Naive B cell (primary cell): ENCODE measurements around the gene TBX20. TPM values are rescaled to one million over a fixed set of nuclear protein-coding genes. Genes with fewer than 3 reads are reported as not detected.
A peak's percentile ranks its signal among the peaks of the same experiment; 100 is the strongest.
"Not testable (repeated sequence)": the region's sequence is repeated elsewhere in the genome, so short reads cannot be mapped to it uniquely, and the experiment has no call there.

Experiments
- ATAC-seq, 2 donors: fragments of 150-1000 bp; cut with Tn5 transposase; 2 replicates each; pipeline ENCODE4 v1.10.0; 2021; ENCODE audit warnings: low read depth in 2 of 2, mild to moderate bottlenecking in 2 of 2, moderate library complexity in 2 of 2
- DNase-seq: peaks from one replicate; pipeline ENCODE4 v3.0.0; 2022
- H3K27ac Mint-ChIP-seq, 6 donors: one replicate each; pipeline ENCODE4 v1.8.0; 2020 to 2022; ENCODE audit warnings: mild to moderate bottlenecking in 6 of 6, mixed read lengths in 6 of 6, moderate library complexity in 5 of 6, inconsistent platforms in 2 of 6
- H3K27me3 Mint-ChIP-seq, 3 donors: one replicate each; pipeline ENCODE4 v1.8.0; 2021 to 2022; ENCODE audit warnings: mixed read lengths in 3 of 3, mild to moderate bottlenecking in 1 of 3
- H3K36me3 Mint-ChIP-seq, 2 donors: one replicate each; pipeline ENCODE4 v1.8.0; 2020 to 2022; ENCODE audit warnings: mixed read lengths in 2 of 2, inconsistent platforms in 1 of 2, mild to moderate bottlenecking in 1 of 2
- H3K4me1 Mint-ChIP-seq, 3 donors: one replicate each; pipeline ENCODE4 v1.8.0; 2020 to 2022; ENCODE audit warnings: mixed read lengths in 3 of 3, inconsistent platforms in 1 of 3, mild to moderate bottlenecking in 1 of 3, moderate library complexity in 1 of 3
- H3K4me3 Mint-ChIP-seq, 8 donors: one replicate each; pipeline ENCODE4 v1.8.0; 2020 to 2022; ENCODE audit warnings: mild to moderate bottlenecking in 8 of 8, mixed read lengths in 8 of 8, moderate library complexity in 8 of 8, inconsistent platforms in 2 of 8
- H3K9me3 Mint-ChIP-seq, 7 donors: one replicate each; pipeline ENCODE4 v1.8.0; 2020 to 2022; ENCODE audit warnings: mixed read lengths in 7 of 7, mild to moderate bottlenecking in 5 of 7, inconsistent platforms in 2 of 7, moderate library complexity in 1 of 7
- polyA plus RNA-seq, 6 donors: library from polyadenylated mRNA; unstranded; fragments of 300-500 nt; fragmentation: Illumina TruSeq; gene quantifications; one replicate each; pipeline ENCODE4 v1.2.3, GENCODE V29; 2021; ENCODE audit warnings: low read depth in 6 of 6

TBX20 gene
- polyA plus RNA-seq, 6 donors from 2014 or later = not detected

- DNase-seq, ATAC-seq, H3K27ac Mint-ChIP-seq, H3K36me3 Mint-ChIP-seq, H3K9me3 Mint-ChIP-seq: not testable (repeated sequence)
- peak overlapping the region in 7 of 8 donors; percentile 51 to 78 (median 70) for H3K4me3 Mint-ChIP-seq
- H3K27me3 Mint-ChIP-seq = peaks cover 13 to 34% (median 30%) of the 10 kb centered on the region in 3 donors
- H3K4me1 Mint-ChIP-seq = peaks cover 6 to 18% (median 10%) of the 10 kb centered on the region in 3 donors
Observed at GRCh38 chr7:35186751-35187150, 67.1 kb downstream of the TBX20 start.

GRCh38 chr7:35185908-35186731 is 67.8 kb downstream of the TBX20 start:
- peak overlapping the region in 7 of 8 donors; percentile 51 to 78 (median 70) for H3K4me3 Mint-ChIP-seq
- H3K36me3 Mint-ChIP-seq = no peaks in the 10 kb centered on the region
- no peaks in the 10 kb centered on the region for H3K9me3 Mint-ChIP-seq
- ATAC-seq (peak; percentile 30 to 32), DNase-seq (no peak)
- H3K27ac Mint-ChIP-seq = peak overlapping the region in 1 of 6 donors; percentile 15
- H3K27me3 Mint-ChIP-seq = peaks cover 13 to 34% (median 30%) of the 10 kb centered on the region in 3 donors
- peaks cover 6 to 18% (median 10%) of the 10 kb centered on the region in 3 donors for H3K4me1 Mint-ChIP-seq

- H3K27ac Mint-ChIP-seq, H3K36me3 Mint-ChIP-seq, DNase-seq, H3K9me3 Mint-ChIP-seq, ATAC-seq: not testable (repeated sequence)
- peak overlapping the region in 3 of 8 donors; percentile 39 to 57 (median 42) for H3K4me3 Mint-ChIP-seq
- peaks cover 6 to 18% (median 10%) of the 10 kb centered on the region in 3 donors for H3K4me1 Mint-ChIP-seq
- H3K27me3 Mint-ChIP-seq = peaks cover 13 to 34% (median 30%) of the 10 kb centered on the region in 3 donors
Observed at GRCh38 chr7:35185578-35185907, 68.4 kb downstream of the TBX20 start.

- peaks cover 10 to 34% (median 30%) of the 10 kb centered on the region in 3 donors for H3K27me3 Mint-ChIP-seq
Observed at GRCh38 chr7:35184961-35185360, 68.9 kb downstream of the TBX20 start.

GRCh38 chr7:35183873-35184503 is 69.9 kb downstream of the TBX20 start:
- peaks cover 9 to 34% (median 30%) of the 10 kb centered on the region in 3 donors for H3K27me3 Mint-ChIP-seq
- H3K27ac Mint-ChIP-seq = peak overlapping the region in 1 of 6 donors; percentile 64
- not testable (repeated sequence) for H3K9me3 Mint-ChIP-seq, DNase-seq, ATAC-seq, H3K4me3 Mint-ChIP-seq, H3K36me3 Mint-ChIP-seq
- H3K4me1 Mint-ChIP-seq = peaks cover 6 to 18% (median 10%) of the 10 kb centered on the region in 3 donors

More at GRCh38 chr7:35184961-35185360, 68.9 kb downstream of the TBX20 start:
- peak overlapping the region in 3 of 8 donors; percentile 12 to 42 (median 39) for H3K4me3 Mint-ChIP-seq
- not testable (repeated sequence) for H3K9me3 Mint-ChIP-seq, H3K36me3 Mint-ChIP-seq, H3K27ac Mint-ChIP-seq, ATAC-seq, DNase-seq
- peaks cover 6 to 18% (median 10%) of the 10 kb centered on the region in 3 donors for H3K4me1 Mint-ChIP-seq

- not testable (repeated sequence) for H3K9me3 Mint-ChIP-seq, ATAC-seq, H3K4me3 Mint-ChIP-seq, DNase-seq, H3K4me1 Mint-ChIP-seq, H3K27ac Mint-ChIP-seq, H3K36me3 Mint-ChIP-seq
- peaks cover 16 to 21% (median 19%) of the 10 kb centered on the region in 3 donors for H3K27me3 Mint-ChIP-seq
Observed at GRCh38 chr7:35180665-35181064, 73.2 kb downstream of the TBX20 start.

GRCh38 chr7:35173176-35173575 is 80.7 kb downstream of the TBX20 start:
- not testable (repeated sequence) for H3K4me3 Mint-ChIP-seq

GRCh38 chr7:35172131-35172530 is 81.8 kb downstream of the TBX20 start:
- not testable (repeated sequence) for ATAC-seq, H3K4me3 Mint-ChIP-seq, H3K4me1 Mint-ChIP-seq, DNase-seq, H3K27ac Mint-ChIP-seq, H3K36me3 Mint-ChIP-seq, H3K9me3 Mint-ChIP-seq
- H3K27me3 Mint-ChIP-seq = peaks cover 0 to 16% (median 7%) of the 10 kb centered on the region in 3 donors

More at GRCh38 chr7:35173176-35173575, 80.7 kb downstream of the TBX20 start:
- H3K9me3 Mint-ChIP-seq, H3K4me1 Mint-ChIP-seq, ATAC-seq, DNase-seq, H3K36me3 Mint-ChIP-seq: not testable (repeated sequence)
- peak overlapping the region in 1 of 6 donors; percentile 65 for H3K27ac Mint-ChIP-seq
- peaks cover 3 to 16% (median 7%) of the 10 kb centered on the region in 3 donors for H3K27me3 Mint-ChIP-seq

- not testable (repeated sequence) for ATAC-seq, H3K9me3 Mint-ChIP-seq, H3K27ac Mint-ChIP-seq
Observed at GRCh38 chr7:35167658-35168057, 86.2 kb downstream of the TBX20 start.

GRCh38 chr7:35167158-35167557 is 86.7 kb downstream of the TBX20 start:
- H3K4me1 Mint-ChIP-seq, ATAC-seq, H3K36me3 Mint-ChIP-seq, DNase-seq, H3K4me3 Mint-ChIP-seq, H3K9me3 Mint-ChIP-seq, H3K27ac Mint-ChIP-seq: not testable (repeated sequence)
- H3K27me3 Mint-ChIP-seq = peaks cover 10 to 20% (median 13%) of the 10 kb centered on the region in 3 donors

More at GRCh38 chr7:35167658-35168057, 86.2 kb downstream of the TBX20 start:
- not testable (repeated sequence) for H3K4me1 Mint-ChIP-seq, H3K4me3 Mint-ChIP-seq, H3K36me3 Mint-ChIP-seq, DNase-seq
- peaks cover 10 to 20% (median 13%) of the 10 kb centered on the region in 3 donors for H3K27me3 Mint-ChIP-seq

GRCh38 chr7:35161059-35161740 is 92.7 kb downstream of the TBX20 start:
- Mint-ChIP-seq H3K9me3 (peaks cover 0 to 15% (median 4%) of the 10 kb centered on the region in 7 donors), H3K27me3 (peaks cover 4 to 10% (median 6%) of the 10 kb centered on the region in 3 donors)

More at GRCh38 chr7:35161059-35161740, 92.7 kb downstream of the TBX20 start:
- not testable (repeated sequence) for H3K27ac Mint-ChIP-seq, H3K36me3 Mint-ChIP-seq, ATAC-seq, H3K4me1 Mint-ChIP-seq, DNase-seq, H3K4me3 Mint-ChIP-seq
